GM12872 (cell line): Measurements from ENCODE around the gene DHRS4.

Source experiments
- TF ChIP-seq, protein P1 (sequence below): IDR thresholded peaks from 3 replicates; pipeline ENCODE4 v1.5.1; 2011; ENCODE audit warnings: low read depth, mild to moderate bottlenecking, low read length, moderate library complexity; ENCODE audit not compliant: insufficient read depth

DHRS4 gene

DNA sequence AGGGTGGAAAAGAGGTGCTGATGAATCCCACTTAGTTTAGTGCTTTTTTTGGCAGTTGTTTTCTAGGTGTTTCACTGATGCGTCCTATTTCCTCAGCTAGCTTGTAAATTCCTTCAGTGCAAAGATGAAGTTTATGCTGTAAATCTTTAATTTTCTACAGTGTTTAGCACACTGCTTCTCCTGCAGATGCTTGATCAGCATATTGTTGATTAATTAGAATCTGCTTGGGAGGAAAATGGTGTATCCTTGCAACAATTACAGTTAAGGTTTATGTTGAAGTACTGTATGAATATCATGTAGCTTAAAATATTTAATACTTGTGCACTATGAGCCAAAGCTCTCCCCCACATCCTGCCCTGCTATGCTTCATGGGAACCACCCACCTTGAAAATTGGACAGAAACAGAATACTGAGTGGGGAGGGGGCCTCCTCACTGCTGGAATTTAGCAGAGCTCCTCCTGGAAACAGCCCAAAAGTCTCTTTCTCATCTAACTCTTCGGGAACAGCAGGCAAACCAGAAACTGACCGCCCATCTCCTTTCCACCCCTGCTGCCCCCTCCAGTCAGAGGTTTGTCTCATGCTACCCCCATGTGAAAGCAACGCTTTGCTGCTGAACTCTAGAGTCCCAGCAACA is 20.3 kb upstream of the DHRS4 start:
- TF ChIP-seq, protein P1, sequence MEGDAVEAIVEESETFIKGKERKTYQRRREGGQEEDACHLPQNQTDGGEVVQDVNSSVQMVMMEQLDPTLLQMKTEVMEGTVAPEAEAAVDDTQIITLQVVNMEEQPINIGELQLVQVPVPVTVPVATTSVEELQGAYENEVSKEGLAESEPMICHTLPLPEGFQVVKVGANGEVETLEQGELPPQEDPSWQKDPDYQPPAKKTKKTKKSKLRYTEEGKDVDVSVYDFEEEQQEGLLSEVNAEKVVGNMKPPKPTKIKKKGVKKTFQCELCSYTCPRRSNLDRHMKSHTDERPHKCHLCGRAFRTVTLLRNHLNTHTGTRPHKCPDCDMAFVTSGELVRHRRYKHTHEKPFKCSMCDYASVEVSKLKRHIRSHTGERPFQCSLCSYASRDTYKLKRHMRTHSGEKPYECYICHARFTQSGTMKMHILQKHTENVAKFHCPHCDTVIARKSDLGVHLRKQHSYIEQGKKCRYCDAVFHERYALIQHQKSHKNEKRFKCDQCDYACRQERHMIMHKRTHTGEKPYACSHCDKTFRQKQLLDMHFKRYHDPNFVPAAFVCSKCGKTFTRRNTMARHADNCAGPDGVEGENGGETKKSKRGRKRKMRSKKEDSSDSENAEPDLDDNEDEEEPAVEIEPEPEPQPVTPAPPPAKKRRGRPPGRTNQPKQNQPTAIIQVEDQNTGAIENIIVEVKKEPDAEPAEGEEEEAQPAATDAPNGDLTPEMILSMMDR, result no peak

DNA sequence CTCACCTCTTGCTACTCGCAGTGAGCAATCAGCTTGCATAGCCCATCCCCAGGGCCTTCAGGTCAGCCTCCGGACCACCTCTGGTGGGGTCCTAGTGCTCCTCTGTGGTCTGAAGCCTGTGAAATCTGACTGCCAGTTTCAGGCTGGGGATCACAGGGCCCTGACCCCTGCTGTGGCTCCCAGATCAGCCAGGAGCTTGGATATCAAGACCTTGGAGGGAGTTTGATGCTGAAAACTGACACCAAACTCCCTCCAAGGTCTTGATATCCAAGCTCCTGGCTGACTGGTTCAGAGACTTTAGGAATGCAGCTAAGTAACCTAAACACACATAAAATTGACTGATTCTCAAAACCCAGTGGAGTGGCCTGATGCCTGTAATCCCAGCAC is 19.8 kb upstream of the DHRS4 start:
- TF ChIP-seq, protein P1, result no peak

DNA sequence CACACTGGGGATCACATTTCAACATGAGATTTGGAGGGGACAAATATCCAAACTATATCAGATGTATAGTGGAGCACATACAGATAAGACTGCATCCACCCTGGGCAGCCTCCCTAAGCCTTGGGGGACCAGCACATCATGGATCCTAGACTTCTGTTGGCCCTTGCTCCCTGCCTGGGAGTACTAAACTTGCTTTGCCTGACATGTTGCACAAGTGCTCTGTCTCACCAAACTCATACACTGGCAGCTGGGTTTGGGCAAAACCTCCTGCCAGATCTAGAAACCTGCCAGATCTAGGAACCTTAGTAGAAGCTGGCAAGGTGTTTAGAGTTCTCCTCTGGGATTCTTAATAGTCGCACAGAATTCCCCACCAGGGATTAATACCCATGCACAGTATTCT is 18.4 kb upstream of the DHRS4 start:
- TF ChIP-seq, protein P1, result no peak

DNA sequence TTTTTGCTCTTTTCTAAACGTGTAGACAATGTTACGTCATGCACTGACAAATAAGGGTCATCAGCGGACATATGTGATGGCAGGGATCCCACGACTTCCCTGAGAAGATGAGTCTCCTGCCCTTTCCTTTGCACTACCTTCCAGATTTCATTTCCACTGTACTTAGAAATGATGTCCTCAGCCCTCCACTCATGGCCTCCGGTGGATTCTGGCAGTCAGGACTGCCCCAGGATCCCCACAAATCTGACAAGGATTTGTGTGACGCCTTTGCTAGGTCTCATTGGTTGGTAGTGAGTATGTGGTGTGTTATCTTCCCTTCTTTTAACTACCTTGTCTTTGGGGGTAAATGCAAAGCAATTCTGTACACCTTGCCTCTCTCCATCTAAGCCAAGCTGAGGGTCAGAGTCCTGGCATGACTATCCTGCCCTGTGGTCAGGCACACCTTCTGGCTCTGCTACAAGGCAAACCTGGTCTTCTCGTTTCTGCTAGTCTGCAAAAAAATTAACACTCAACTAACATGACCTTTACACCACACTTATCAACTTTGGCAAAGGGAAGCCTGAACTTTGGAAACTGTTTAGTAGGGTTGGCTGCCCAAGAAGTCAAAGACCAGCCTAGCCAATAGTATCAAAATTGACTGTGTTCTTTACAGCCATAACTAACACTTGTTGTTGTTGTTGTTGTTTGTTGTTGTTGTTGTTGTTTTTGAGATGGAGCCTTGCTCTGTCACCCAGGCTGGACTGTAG is 17.3 kb upstream of the DHRS4 start:
- TF ChIP-seq, protein P1, result no peak

DNA sequence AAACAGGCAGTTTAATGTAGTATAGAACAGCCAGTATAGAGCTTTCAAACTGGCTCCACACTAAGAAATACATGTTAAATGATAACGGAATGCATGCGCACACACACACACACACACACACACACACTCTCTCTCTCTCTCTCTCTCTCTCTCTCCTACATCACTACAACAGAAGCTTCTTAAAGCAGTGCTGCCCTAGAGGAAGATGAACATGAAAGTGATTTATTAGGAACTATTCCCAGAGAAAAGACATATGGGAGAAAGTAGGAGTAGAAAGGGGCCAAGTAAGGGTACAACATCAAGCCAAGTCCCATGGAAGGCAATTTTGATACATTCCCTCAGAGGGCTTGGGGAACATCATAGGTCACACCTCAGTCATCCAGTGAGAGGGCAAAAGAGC is 16.4 kb upstream of the DHRS4 start:
- TF ChIP-seq, protein P1, result no peak

DNA sequence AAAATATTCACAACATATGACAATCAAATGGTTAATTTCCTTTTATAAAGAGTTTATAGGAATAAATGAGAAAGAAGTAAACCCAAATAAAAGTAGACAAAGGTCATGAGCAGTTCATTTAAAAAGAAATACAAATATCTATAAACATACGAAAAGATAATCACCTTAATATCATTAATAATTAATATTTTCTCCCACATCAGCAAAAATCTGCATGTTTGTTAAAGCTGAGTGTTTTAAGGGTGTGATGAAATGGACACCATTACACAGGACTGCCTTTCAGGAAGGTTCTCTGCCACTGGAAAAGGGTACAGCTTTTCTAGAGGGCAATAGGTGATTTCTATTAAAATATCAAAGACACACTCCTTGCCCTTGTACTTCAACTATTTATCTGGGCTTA is 14.7 kb upstream of the DHRS4 start:
- TF ChIP-seq, protein P1, result no peak

DNA sequence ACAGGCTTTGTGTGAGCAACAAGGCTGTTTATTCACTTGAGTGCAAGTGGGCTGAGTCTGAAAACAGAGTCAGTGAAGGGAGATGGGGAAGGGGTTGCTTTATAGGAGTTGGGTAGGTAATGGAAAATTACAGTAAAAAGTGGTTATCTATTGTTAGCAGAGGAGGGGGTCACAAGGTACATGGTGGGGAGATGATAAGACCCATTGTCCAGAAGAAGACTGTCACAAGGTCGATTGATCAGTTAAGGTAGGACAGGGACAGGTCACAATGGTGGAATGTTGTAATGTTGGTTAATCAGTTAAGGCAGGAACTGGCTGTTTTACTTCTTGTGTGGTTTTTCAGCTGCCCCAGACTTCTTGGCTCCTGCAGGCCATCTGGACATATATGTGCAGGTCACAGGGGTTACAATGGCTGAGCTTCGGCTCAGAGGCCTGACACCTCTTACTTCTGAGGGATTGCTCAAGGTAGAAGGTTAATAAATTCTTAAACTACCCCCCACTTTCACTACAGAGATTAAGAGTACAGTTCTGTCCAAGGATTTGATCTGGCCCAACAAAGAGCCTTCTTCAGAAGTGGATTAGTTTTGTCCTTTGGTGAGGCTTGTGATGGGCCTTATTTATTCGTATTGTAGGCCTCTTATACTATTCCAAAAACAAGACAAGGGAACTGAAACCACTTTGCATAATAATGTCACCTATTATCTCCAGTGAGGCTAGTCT is 13.8 kb upstream of the DHRS4 start:
- TF ChIP-seq, protein P1, result no peak
